Measurements from ENCODE around the gene CHST6. TPM values are rescaled to one million over a fixed set of nuclear protein-coding genes. Genes with fewer than 3 reads are reported as not detected.
"Not testable (repeated sequence)": the region's sequence is repeated elsewhere in the genome, so short reads cannot be mapped to it uniquely, and the experiment has no call there.

The CHST6 gene
- total RNA-seq, 2 donors from 2014 or later = under 0.01 TPM; not detected in 1

GRCh38 chr16:75429621-75430403 lies 65.4 kb downstream of the CHST6 start:
- ATAC-seq (no peak), DNase-seq (no peak)
- TF ChIP-seq POLR2A (IDR thresholded peaks at IDR 0.05) = no peak
- 75 to 85% methylated on average over 11 of the region's 11 CpGs for WGBS, 2 donors
- Histone ChIP-seq H3K9me3 (no peaks in the 10 kb centered on the region), H3K4me3 (no peak overlapping the region), H3K27ac (no peak overlapping the region), H3K4me1 (peaks cover 20% of the 10 kb centered on the region), H3K27me3 (no peaks in the 10 kb centered on the region), H3K36me3 (replicated peaks in 1 of 2; ENCODE audit: insufficient read depth in 1 of 2, low read depth in 2 of 2) (no peaks in the 10 kb centered on the region)
- intact Hi-C loops (cut with DNase I) = no loop called here

- H3K36me3 ChIP-seq (replicated peaks in 1 of 2; ENCODE audit: insufficient read depth in 1 of 2, low read depth in 2 of 2); H3K27ac ChIP-seq; H3K4me3 ChIP-seq; H3K9me3 ChIP-seq; ATAC-seq; intact Hi-C loops (cut with DNase I); DNase-seq; H3K27me3 ChIP-seq: not testable (repeated sequence)
- WGBS, 2 donors = 64 to 77% methylated on average over 2 of the region's 2 CpGs
- H3K4me1 ChIP-seq = peaks cover 15% of the 10 kb centered on the region
Observed at GRCh38 chr16:75426524-75426923, 68.7 kb downstream of the CHST6 start.

GRCh38 chr16:75424105-75424762 lies 71.0 kb downstream of the CHST6 start:
- H3K27me3 ChIP-seq; H3K4me3 ChIP-seq; H3K36me3 ChIP-seq (replicated peaks in 1 of 2; ENCODE audit: insufficient read depth in 1 of 2, low read depth in 2 of 2); DNase-seq; H3K9me3 ChIP-seq; intact Hi-C loops (cut with DNase I): not testable (repeated sequence)
- 68 to 70% methylated on average over 18 of the region's 18 CpGs for WGBS, 2 donors
- Histone ChIP-seq H3K27ac (peak overlapping the region in 3 of 4 donors; percentile 31 to 57 (median 34)), H3K4me1 (peaks cover 20% of the 10 kb centered on the region)
- ATAC-seq = peak; percentile 41

GRCh38 chr16:75423723-75424104 lies 71.5 kb downstream of the CHST6 start:
- no peaks in the 10 kb centered on the region for H3K27me3 ChIP-seq
- 54 to 58% methylated on average over 4 of the region's 4 CpGs for WGBS, 2 donors
- TF ChIP-seq POLR2A (IDR thresholded peaks at IDR 0.05) (no peak), CTCF (IDR thresholded peaks at IDR 0.05) (no peak)
- H3K4me1 ChIP-seq = peaks cover 26% of the 10 kb centered on the region
- H3K27ac ChIP-seq = peak overlapping the region in 3 of 4 donors; percentile 31 to 57 (median 34)
- DNase-seq (no peak), ATAC-seq (no peak)
- H3K4me3 ChIP-seq = no peak overlapping the region
- intact Hi-C loops (cut with DNase I) = no loop called here
- no peaks in the 10 kb centered on the region for H3K9me3 ChIP-seq
- H3K36me3 ChIP-seq (replicated peaks in 1 of 2; ENCODE audit: insufficient read depth in 1 of 2, low read depth in 2 of 2) = no peaks in the 10 kb centered on the region

Other genes starting within 250 kb of the CHST6 start
- gene BCAR1, start 243.8 kb downstream of the CHST6 start, total RNA-seq = 10 to 100 TPM; 61.0 to 72.8 TPM
- gene CFDP1, start 61.9 kb downstream of the CHST6 start, total RNA-seq = 10 to 100 TPM; 34.0 to 65.3 TPM
- gene TMEM170A, start 30.8 kb downstream of the CHST6 start, total RNA-seq = 10 to 100 TPM; 17.1 TPM
- gene CHST5, start 40.7 kb upstream of the CHST6 start, total RNA-seq = not detected
- 1 to 10 TPM; 2.6 to 7.6 TPM for gene TMEM231, start 60.8 kb upstream of the CHST6 start, total RNA-seq
- gene GABARAPL2, start 70.9 kb upstream of the CHST6 start, total RNA-seq = 10 to 100 TPM; 35.9 to 66.2 TPM
- 10 to 100 TPM; 12.9 to 14.8 TPM for gene ADAT1, start 127.8 kb upstream of the CHST6 start, total RNA-seq
- gene KARS1, start 152.2 kb upstream of the CHST6 start, total RNA-seq = 10 to 100 TPM; 49.8 TPM
- 10 to 100 TPM; 37.6 to 77.1 TPM for gene TERF2IP, start 152.3 kb upstream of the CHST6 start, total RNA-seq
- gene CPHXL2, start 181.6 kb upstream of the CHST6 start, total RNA-seq = not detected
- gene DUXB, start 206.0 kb upstream of the CHST6 start, total RNA-seq = not detected
- not detected for gene CPHXL, start 231.0 kb upstream of the CHST6 start, total RNA-seq